Activated CD8-positive, alpha-beta T cell treated with anti-CD3 and anti-CD28 coated beads, Interleukin-2, amount 10 ng/mL, durations not matched to agents 7 days and 5 days (primary cell): ENCODE results near the gene KCTD12. TPM values are rescaled to one million over a fixed set of nuclear protein-coding genes. Genes with fewer than 3 reads are reported as not detected.

Source experiments
- ATAC-seq: fragments of 150-1000 bp; cut with Tn5 transposase; one replicate; pipeline ENCODE4 v1.10.0; 2021; ENCODE audit warnings: moderate library complexity
- CTCF ChIA-PET: fragments of 350-600 bp; sonication (Branson Sonifier 250); formaldehyde crosslinking; loops from one replicate; lab custom pipeline; 2021; ENCODE audit warnings: antibody characterized with exemption; lab: Charles Lee
- POLR2A ChIA-PET: fragments of 350-600 bp; sonication (Branson Sonifier 250); formaldehyde crosslinking; loops from one replicate; lab custom pipeline; 2021; ENCODE audit warnings: antibody characterized with exemption; lab: Charles Lee
- DNase-seq: peaks from one replicate; pipeline ENCODE4 v3.0.0-alpha.2; 2020
- H3K27ac Mint-ChIP-seq: one replicate; pipeline ENCODE4 v1.8.0; 2021; ENCODE audit warnings: mild to moderate bottlenecking, mixed read lengths
- H3K27me3 Mint-ChIP-seq: one replicate; pipeline ENCODE4 v1.8.0; 2021; ENCODE audit warnings: low read depth, mixed read lengths
- H3K36me3 Mint-ChIP-seq: one replicate; pipeline ENCODE4 v1.8.0; 2021; ENCODE audit warnings: low read depth, mixed read lengths
- H3K4me1 Mint-ChIP-seq: one replicate; pipeline ENCODE4 v1.8.0; 2021; ENCODE audit warnings: low read depth, mixed read lengths
- H3K4me3 Mint-ChIP-seq: one replicate; pipeline ENCODE4 v1.8.0; 2021; ENCODE audit warnings: mild to moderate bottlenecking, mixed read lengths
- H3K9me3 Mint-ChIP-seq: one replicate; pipeline ENCODE4 v1.8.0; 2022; ENCODE audit warnings: mixed read lengths; ENCODE audit not compliant: insufficient read depth
- total RNA-seq, 2 experiments: library from RNA; stranded (reverse); gene quantifications; one replicate each; pipeline ENCODE4 v1.2.3, GENCODE V29; 2021

Gene KCTD12
- total RNA-seq, 2 experiments from 2014 or later = 5.8 to 6.3 TPM

DNA sequence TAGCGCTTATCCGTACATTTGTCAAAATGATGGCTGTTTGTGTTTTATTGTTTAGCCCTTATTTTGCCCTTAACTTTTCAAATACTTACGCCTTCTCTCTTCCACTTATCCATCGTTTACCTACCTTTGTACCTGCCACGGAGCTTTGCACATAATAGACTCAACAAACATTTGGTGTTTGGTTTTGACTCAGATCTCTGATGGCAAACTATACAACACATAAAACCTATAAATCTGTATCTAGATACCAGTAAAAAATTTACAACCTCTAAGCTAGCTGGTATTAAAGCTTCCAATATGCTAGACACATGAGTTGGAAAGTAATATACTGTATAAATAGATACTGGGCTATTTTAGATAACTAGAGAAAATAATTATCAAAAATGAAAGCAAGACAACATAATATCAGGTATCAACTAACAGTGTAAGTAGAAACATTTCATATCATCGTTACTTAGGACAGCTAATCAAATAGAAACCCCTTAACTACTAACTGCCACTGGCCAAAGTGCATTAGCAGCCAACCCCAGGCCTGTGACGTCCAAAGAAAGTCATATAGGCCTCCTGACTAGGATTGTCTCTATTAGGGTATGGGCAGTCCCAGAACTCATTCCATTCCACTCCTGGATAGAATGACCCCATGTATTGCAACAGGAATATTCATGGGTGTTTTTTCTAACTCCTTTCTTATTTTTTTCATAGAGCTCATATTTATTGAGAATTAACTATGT, 53.8 kb downstream of the KCTD12 start:
- no peaks in the 10 kb centered on the region for H3K9me3 Mint-ChIP-seq
- H3K4me3 Mint-ChIP-seq = no peak overlapping the region
- H3K4me1 Mint-ChIP-seq = peaks cover 3% of the 10 kb centered on the region
- no peak for ATAC-seq
- no peak overlapping the region for H3K27ac Mint-ChIP-seq
- CTCF ChIA-PET = interaction anchor here (1.3 to 1.8 kb wide), 2 partner anchors 10 to 72 kb away, joined by 3 to 4 read pairs; no protein-coding TSS in a partner anchor
- H3K36me3 Mint-ChIP-seq = no peaks in the 10 kb centered on the region
- peaks cover 5% of the 10 kb centered on the region for H3K27me3 Mint-ChIP-seq
- POLR2A ChIA-PET = no interaction called here
- no peak for DNase-seq

DNA sequence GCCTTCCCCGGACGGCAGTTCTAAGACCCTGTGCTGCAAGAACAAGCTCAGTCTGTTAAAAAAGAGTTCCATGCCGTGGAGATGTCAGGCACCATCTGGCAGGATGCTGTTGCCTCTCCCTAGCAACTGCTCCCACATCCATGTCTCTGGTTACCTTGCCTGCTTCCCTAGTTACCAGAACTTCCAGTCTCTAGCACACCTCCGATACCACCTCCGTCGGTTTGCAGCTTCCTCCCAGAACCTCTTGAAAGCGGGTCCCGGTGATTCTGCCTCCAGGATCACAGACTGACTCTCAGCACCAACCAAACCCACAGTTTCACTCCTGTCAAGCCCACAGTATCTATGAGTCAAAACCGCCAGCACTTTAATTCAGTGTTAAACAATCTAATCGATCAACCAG, 55.4 kb downstream of the KCTD12 start:
- ChIA-PET CTCF (interaction anchor here (1.3 to 3.0 kb wide), 2 partner anchors 13 to 55 kb away, joined by 3 to 8 read pairs; partner anchors contain the start of gene KCTD12), POLR2A (no interaction called here)
- no peak for DNase-seq
- H3K4me3 Mint-ChIP-seq = no peak overlapping the region
- no peak overlapping the region for H3K27ac Mint-ChIP-seq
- H3K36me3 Mint-ChIP-seq = no peaks in the 10 kb centered on the region
- no peaks in the 10 kb centered on the region for H3K9me3 Mint-ChIP-seq
- H3K27me3 Mint-ChIP-seq = peaks cover 2% of the 10 kb centered on the region
- H3K4me1 Mint-ChIP-seq = peaks cover 3% of the 10 kb centered on the region
- no peak for ATAC-seq

Other genes starting within 250 kb of the KCTD12 start
- gene ACOD1, start 62.1 kb upstream of the KCTD12 start, total RNA-seq = not detected
- 10 to 100 TPM; 10.0 to 10.2 TPM for gene CLN5, start 105.7 kb upstream of the KCTD12 start, total RNA-seq
- 10 to 100 TPM; 35.6 to 38.0 TPM for gene FBXL3, start 140.8 kb upstream of the KCTD12 start, total RNA-seq